Skeletal muscle tissue (tissue), 4 donors: ENCODE results near the gene ENKD1. TPM values are rescaled to one million over a fixed set of nuclear protein-coding genes. Genes with fewer than 3 reads are reported as not detected.
A peak's percentile ranks its signal among the peaks of the same experiment; 100 is the strongest.

ENCODE experiments used
- H3K27ac ChIP-seq: one replicate; pipeline ENCODE4 v1.7.0; 2013; ENCODE audit warnings: mild to moderate bottlenecking, low read depth, low read length, inconsistent platforms
- H3K27me3 ChIP-seq, 3 donors: one replicate each; pipeline ENCODE4 v1.7.0; 2013; ENCODE audit warnings: low read length in 3 of 3; ENCODE audit not compliant: control insufficient read depth in 3 of 3, insufficient read depth in 3 of 3
- H3K36me3 ChIP-seq, 3 donors: one replicate each; pipeline ENCODE4 v1.7.0; 2013; ENCODE audit warnings: low read length in 3 of 3; ENCODE audit not compliant: control insufficient read depth in 3 of 3, insufficient read depth in 3 of 3
- H3K4me1 ChIP-seq, 3 donors: one replicate each; pipeline ENCODE4 v1.7.0; 2013; ENCODE audit warnings: low read length in 3 of 3, mild to moderate bottlenecking in 3 of 3; ENCODE audit not compliant: control insufficient read depth in 3 of 3, insufficient read depth in 3 of 3
- H3K4me3 ChIP-seq, 3 donors: one replicate each; pipeline ENCODE4 v1.7.0; 2013; ENCODE audit warnings: low read length in 3 of 3
- H3K9ac ChIP-seq, 3 donors: one replicate each; pipeline ENCODE4 v1.7.0; 2013; ENCODE audit warnings: low read length in 3 of 3, mild to moderate bottlenecking in 3 of 3, moderate library complexity in 2 of 3, low read depth in 1 of 3
- H3K9me3 ChIP-seq, 3 donors: one replicate each; pipeline ENCODE4 v1.7.0; 2013; ENCODE audit warnings: low read length in 3 of 3; ENCODE audit not compliant: control insufficient read depth in 3 of 3
- total RNA-seq: library from RNA; depleted of rRNA; stranded (reverse); fragments of >200 nt; gene quantifications from one replicate; pipeline ENCODE4 v1.2.3, GENCODE V29; 2014
- donor health status: Osteomylitis.

The ENKD1 gene
- 5.2 TPM for total RNA-seq

- H3K9me3 ChIP-seq = no peaks in the 10 kb centered on the region
- H3K9ac ChIP-seq = peak within 1 kb of the TSS; percentile 81 to 90 (median 90)
- peak within 1 kb of the TSS; percentile 81 for H3K27ac ChIP-seq
- H3K4me1 ChIP-seq = peaks cover 20 to 26% (median 20%) of the 10 kb centered on the region in 3 donors
- peaks cover 4 to 8% (median 7%) of the 10 kb centered on the region in 3 donors for H3K36me3 ChIP-seq
- no peaks in the 10 kb centered on the region for H3K27me3 ChIP-seq
- peak within 1 kb of the TSS; percentile 78 to 88 (median 85) for H3K4me3 ChIP-seq
These were observed at the start of gene ENKD1, which contains the start of gene C16orf86 for GRCh38 chr16:67666559-67667452. Gene ENKD1, minus strand, starts transcription at chr16:67666750. Its CDS starts 308 bp downstream, at chr16:67666442. Gene C16orf86, plus strand, starts transcription at chr16:67666814. Its CDS starts 157 bp downstream, at chr16:67666971.

GRCh38 chr16:67716097-67716496 lies 49.5 kb upstream of the ENKD1 start:
- Histone ChIP-seq H3K9me3 (no peaks in the 10 kb centered on the region), H3K9ac (no peak overlapping the region), H3K36me3 (no peaks in the 10 kb centered on the region), H3K4me1 (peaks cover 16 to 29% (median 19%) of the 10 kb centered on the region in 3 donors), H3K27ac (no peak overlapping the region), H3K4me3 (no peak overlapping the region), H3K27me3 (no peaks in the 10 kb centered on the region)

GRCh38 chr16:67714522-67714921 lies 48.0 kb upstream of the ENKD1 start:
- H3K4me3 ChIP-seq = no peak overlapping the region

GRCh38 chr16:67713647-67714273 lies 47.2 kb upstream of the ENKD1 start:
- Histone ChIP-seq H3K36me3 (no peaks in the 10 kb centered on the region), H3K27me3 (no peaks in the 10 kb centered on the region), H3K9me3 (no peaks in the 10 kb centered on the region), H3K4me3 (no peak overlapping the region), H3K27ac (no peak overlapping the region), H3K9ac (no peak overlapping the region), H3K4me1 (peaks cover 7 to 10% (median 9%) of the 10 kb centered on the region in 3 donors)

More at GRCh38 chr16:67714522-67714921, 48.0 kb upstream of the ENKD1 start:
- Histone ChIP-seq H3K9me3 (no peaks in the 10 kb centered on the region), H3K27me3 (no peaks in the 10 kb centered on the region), H3K9ac (no peak overlapping the region), H3K27ac (no peak overlapping the region), H3K4me1 (peaks cover 7 to 14% (median 10%) of the 10 kb centered on the region in 3 donors), H3K36me3 (no peaks in the 10 kb centered on the region)

- Histone ChIP-seq H3K9ac (no peak overlapping the region), H3K9me3 (no peaks in the 10 kb centered on the region), H3K27me3 (no peaks in the 10 kb centered on the region), H3K4me1 (peaks cover 3 to 12% (median 4%) of the 10 kb centered on the region in 3 donors), H3K4me3 (no peak overlapping the region), H3K27ac (no peak overlapping the region), H3K36me3 (no peaks in the 10 kb centered on the region)
These were observed 44.1 kb upstream of the ENKD1 start for GRCh38 chr16:67710607-67711006.

- Histone ChIP-seq H3K9ac (no peak overlapping the region), H3K4me1 (peaks cover 7 to 22% (median 9%) of the 10 kb centered on the region in 3 donors), H3K4me3 (no peak overlapping the region), H3K27ac (no peak overlapping the region), H3K27me3 (no peaks in the 10 kb centered on the region), H3K9me3 (no peaks in the 10 kb centered on the region), H3K36me3 (no peaks in the 10 kb centered on the region)
These were observed 42.5 kb upstream of the ENKD1 start for GRCh38 chr16:67709050-67709449.

- Histone ChIP-seq H3K9ac (no peak overlapping the region), H3K27ac (peak overlapping the region; percentile 16), H3K27me3 (no peaks in the 10 kb centered on the region), H3K4me1 (peaks cover 10 to 27% (median 13%) of the 10 kb centered on the region in 3 donors), H3K36me3 (no peaks in the 10 kb centered on the region), H3K9me3 (no peaks in the 10 kb centered on the region), H3K4me3 (no peak overlapping the region)
These were observed 41.8 kb upstream of the ENKD1 start for GRCh38 chr16:67708368-67708771.

GRCh38 chr16:67707790-67708189 lies 41.2 kb upstream of the ENKD1 start:
- Histone ChIP-seq H3K27me3 (no peaks in the 10 kb centered on the region), H3K9me3 (no peaks in the 10 kb centered on the region), H3K4me1 (peaks cover 10 to 28% (median 15%) of the 10 kb centered on the region in 3 donors), H3K9ac (no peak overlapping the region), H3K4me3 (no peak overlapping the region), H3K36me3 (no peaks in the 10 kb centered on the region), H3K27ac (peak overlapping the region; percentile 16)

- peaks cover 10 to 28% (median 15%) of the 10 kb centered on the region in 3 donors for H3K4me1 ChIP-seq
- no peak overlapping the region for H3K9ac ChIP-seq
- H3K4me3 ChIP-seq = no peak overlapping the region
- no peak overlapping the region for H3K27ac ChIP-seq
- no peaks in the 10 kb centered on the region for H3K9me3 ChIP-seq
- H3K27me3 ChIP-seq = no peaks in the 10 kb centered on the region
- H3K36me3 ChIP-seq = no peaks in the 10 kb centered on the region
These were observed 40.7 kb upstream of the ENKD1 start for GRCh38 chr16:67707210-67707609.

- no peaks in the 10 kb centered on the region for H3K27me3 ChIP-seq
- H3K9ac ChIP-seq = no peak overlapping the region
- H3K9me3 ChIP-seq = no peaks in the 10 kb centered on the region
- H3K4me1 ChIP-seq = peaks cover 10 to 28% (median 15%) of the 10 kb centered on the region in 3 donors
- no peak overlapping the region for H3K4me3 ChIP-seq
- H3K36me3 ChIP-seq = no peaks in the 10 kb centered on the region
- H3K27ac ChIP-seq = no peak overlapping the region
These were observed 37.6 kb upstream of the ENKD1 start for GRCh38 chr16:67704110-67704509.
